Measurements from ENCODE around the gene ST7.
"Not testable (repeated sequence)": the region's sequence is repeated elsewhere in the genome, so short reads cannot be mapped to it uniquely, and the experiment has no call there.

The ST7 gene

DNA sequence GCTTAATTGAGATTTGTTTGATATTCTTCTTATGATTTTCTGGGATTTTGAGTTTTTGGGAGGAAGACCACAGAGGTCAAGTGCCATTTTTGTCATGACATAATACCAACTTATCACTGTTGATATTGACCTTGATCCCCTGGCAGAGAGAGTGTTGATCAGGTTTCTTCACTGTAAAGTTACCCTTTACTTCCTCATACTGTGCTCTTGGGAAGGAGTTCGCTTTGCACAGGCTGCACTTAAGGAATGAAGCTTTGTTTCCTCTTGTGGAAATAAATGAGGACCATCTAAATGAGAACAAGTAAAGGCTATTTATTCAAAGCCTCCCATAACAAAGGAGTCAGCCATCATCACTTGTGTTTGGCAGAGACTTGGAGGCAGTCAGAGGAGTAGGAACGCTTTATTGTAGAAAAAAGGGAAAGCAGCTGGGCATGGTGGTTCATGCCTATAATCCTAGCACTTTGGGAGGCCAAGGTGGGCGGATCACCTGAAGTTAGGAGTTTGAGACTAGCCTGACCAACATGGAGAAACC lies 16.1 kb downstream of the ST7 start:
- H3K27me3 ChIP-seq (ENCODE audit: insufficient read depth, insufficient read length) = no peaks in the 10 kb centered on the region
- no peaks in the 10 kb centered on the region for H3K4me1 ChIP-seq (ENCODE audit: insufficient read depth, insufficient read length)
- TF ChIP-seq SUZ12 (IDR thresholded peaks at IDR 0.05; ENCODE audit: extremely low read depth, insufficient read depth, insufficient read length) (no peak), YY1 (IDR thresholded peaks at IDR 0.05; ENCODE audit: insufficient read depth, insufficient read length) (no peak), ZNF274 (IDR thresholded peaks at IDR 0.05; ENCODE audit: low read depth, low read length) (no peak)
- no peaks in the 10 kb centered on the region for H3K36me3 ChIP-seq (ENCODE audit: insufficient read depth, insufficient read length, low read length)
- H3K4me3 ChIP-seq (ENCODE audit: insufficient read length, low read depth) = no peak overlapping the region
- no peaks in the 10 kb centered on the region for H3K9me3 ChIP-seq (ENCODE audit: insufficient read depth, low read length)
- no peak overlapping the region for H3K9ac ChIP-seq (ENCODE audit: insufficient read length, low read depth)
- DNase-seq (ENCODE audit: low read depth, low spot score) = peak; percentile 28

DNA sequence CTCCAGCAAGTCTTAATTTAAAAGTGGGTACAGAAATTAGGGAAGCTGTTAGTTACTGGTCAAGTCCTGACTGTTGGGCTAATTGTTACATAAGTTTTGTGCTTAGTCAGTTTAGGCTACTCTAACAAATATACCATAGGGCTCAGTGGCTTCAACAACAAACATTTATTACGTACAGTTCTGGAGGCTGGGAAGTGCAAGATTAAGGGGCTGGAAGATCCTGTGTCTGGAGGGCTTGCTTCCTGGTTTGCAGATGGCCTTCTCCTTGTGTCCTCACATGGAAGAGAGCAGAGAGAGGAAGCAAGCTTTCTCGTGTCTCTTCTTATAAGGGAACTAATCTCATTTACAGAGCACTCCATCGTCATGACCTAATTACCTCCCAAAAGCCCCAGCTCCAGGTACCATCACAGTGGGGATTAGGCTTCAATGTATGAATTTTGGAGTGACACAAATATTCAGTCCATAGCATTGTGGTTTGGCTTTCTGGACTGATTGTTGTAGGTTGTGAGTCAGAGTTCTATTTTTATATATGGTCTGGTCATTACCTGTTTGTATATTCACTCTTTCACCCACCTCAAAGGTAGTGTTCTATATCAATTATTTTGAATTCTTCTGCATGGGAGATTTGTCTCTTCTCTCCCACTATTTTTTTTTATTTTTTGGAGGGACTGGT lies 17.1 kb downstream of the ST7 start:
- H3K27me3 ChIP-seq (ENCODE audit: insufficient read depth, insufficient read length) = no peaks in the 10 kb centered on the region
- H3K9me3 ChIP-seq (ENCODE audit: insufficient read depth, low read length) = no peaks in the 10 kb centered on the region
- H3K4me1 ChIP-seq (ENCODE audit: insufficient read depth, insufficient read length) = no peaks in the 10 kb centered on the region
- TF ChIP-seq ZNF274 (IDR thresholded peaks at IDR 0.05; ENCODE audit: low read depth, low read length) = no peak
- TF ChIP-seq SUZ12 (IDR thresholded peaks at IDR 0.05; ENCODE audit: extremely low read depth, insufficient read depth, insufficient read length) = no peak
- no peak for TF ChIP-seq YY1 (IDR thresholded peaks at IDR 0.05; ENCODE audit: insufficient read depth, insufficient read length)
- H3K36me3 ChIP-seq (ENCODE audit: insufficient read depth, insufficient read length, low read length) = no peaks in the 10 kb centered on the region
- H3K4me3 ChIP-seq (ENCODE audit: insufficient read length, low read depth) = no peak overlapping the region
- H3K9ac ChIP-seq (ENCODE audit: insufficient read length, low read depth) = no peak overlapping the region
- no peak for DNase-seq (ENCODE audit: low read depth, low spot score)

DNA sequence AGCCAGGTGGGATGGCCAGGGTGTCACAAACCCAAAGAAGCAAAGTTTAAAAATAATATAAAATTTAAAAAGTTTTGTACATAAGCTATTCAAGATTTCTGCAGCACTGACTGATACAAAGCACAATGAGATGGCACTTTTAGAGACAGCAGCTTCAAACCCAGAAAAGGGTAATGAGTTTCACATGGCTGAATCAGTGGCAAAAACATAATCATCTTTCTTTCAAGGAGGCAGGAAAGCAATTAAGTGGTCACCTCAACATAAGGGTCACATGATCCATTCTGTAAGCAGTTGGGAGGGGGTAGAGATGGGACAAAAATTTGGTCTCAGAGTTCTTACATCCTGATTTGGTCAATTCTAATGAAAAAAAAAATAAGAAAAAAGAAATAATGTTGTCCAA lies 17.9 kb downstream of the ST7 start:
- H3K4me1 ChIP-seq (ENCODE audit: insufficient read depth, insufficient read length); H3K27me3 ChIP-seq (ENCODE audit: insufficient read depth, insufficient read length); DNase-seq (ENCODE audit: low read depth, low spot score); H3K9me3 ChIP-seq (ENCODE audit: insufficient read depth, low read length); H3K36me3 ChIP-seq (ENCODE audit: insufficient read depth, insufficient read length, low read length); H3K4me3 ChIP-seq (ENCODE audit: insufficient read length, low read depth): not testable (repeated sequence)
- peak overlapping the region; percentile 10 for H3K9ac ChIP-seq (ENCODE audit: insufficient read length, low read depth)

DNA sequence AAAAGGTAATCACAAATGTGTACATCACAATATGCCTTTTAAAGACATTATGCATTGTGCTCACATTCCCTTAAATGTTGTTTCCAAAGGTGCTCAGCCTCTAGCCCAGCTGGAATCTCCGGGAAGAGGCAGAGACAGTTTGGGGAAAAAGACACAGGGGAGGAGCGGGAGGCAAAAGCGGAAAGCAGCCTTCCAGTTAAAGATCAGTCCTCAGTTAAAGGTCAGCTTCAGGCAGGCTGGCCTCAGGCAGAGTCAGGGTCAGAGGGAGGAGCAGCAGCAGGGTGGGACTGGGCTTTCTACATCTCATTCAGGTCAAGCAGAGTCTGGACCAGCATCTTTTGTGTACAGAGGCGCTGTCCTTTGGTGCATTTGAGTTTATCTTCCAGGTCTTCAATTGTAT lies 18.6 kb downstream of the ST7 start:
- H3K36me3 ChIP-seq (ENCODE audit: insufficient read depth, insufficient read length, low read length) = no peaks in the 10 kb centered on the region
- no peaks in the 10 kb centered on the region for H3K4me1 ChIP-seq (ENCODE audit: insufficient read depth, insufficient read length)
- H3K9me3 ChIP-seq (ENCODE audit: insufficient read depth, low read length) = no peaks in the 10 kb centered on the region
- DNase-seq (ENCODE audit: low read depth, low spot score) = no peak
- H3K9ac ChIP-seq (ENCODE audit: insufficient read length, low read depth) = no peak overlapping the region
- no peaks in the 10 kb centered on the region for H3K27me3 ChIP-seq (ENCODE audit: insufficient read depth, insufficient read length)
- TF ChIP-seq SUZ12 (IDR thresholded peaks at IDR 0.05; ENCODE audit: extremely low read depth, insufficient read depth, insufficient read length) = no peak
- TF ChIP-seq ZNF274 (IDR thresholded peaks at IDR 0.05; ENCODE audit: low read depth, low read length) = no peak
- no peak for TF ChIP-seq YY1 (IDR thresholded peaks at IDR 0.05; ENCODE audit: insufficient read depth, insufficient read length)
- H3K4me3 ChIP-seq (ENCODE audit: insufficient read length, low read depth) = no peak overlapping the region

DNA sequence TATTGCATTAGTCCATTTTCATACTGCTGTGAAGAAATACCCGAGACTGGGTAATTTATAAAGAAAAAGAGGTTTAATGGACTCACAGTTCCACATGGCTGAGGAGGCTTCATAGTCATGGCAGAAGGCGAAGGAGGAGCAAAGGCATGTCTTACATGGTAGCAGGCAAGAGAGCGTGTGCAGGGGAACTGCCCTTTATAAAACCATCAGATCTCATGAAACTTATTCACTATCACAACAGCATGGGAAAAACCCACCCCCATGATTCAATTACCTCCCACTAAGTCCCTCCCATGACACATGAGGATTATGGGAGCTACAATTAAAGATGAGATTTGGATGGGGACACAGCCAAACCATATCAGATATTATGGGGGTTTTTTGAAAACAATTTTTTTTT lies 21.7 kb downstream of the ST7 start:
- not testable (repeated sequence) for H3K9me3 ChIP-seq (ENCODE audit: insufficient read depth, low read length); H3K9ac ChIP-seq (ENCODE audit: insufficient read length, low read depth); H3K27me3 ChIP-seq (ENCODE audit: insufficient read depth, insufficient read length); H3K36me3 ChIP-seq (ENCODE audit: insufficient read depth, insufficient read length, low read length); H3K4me3 ChIP-seq (ENCODE audit: insufficient read length, low read depth); H3K4me1 ChIP-seq (ENCODE audit: insufficient read depth, insufficient read length); DNase-seq (ENCODE audit: low read depth, low spot score)

- no peaks in the 10 kb centered on the region for H3K36me3 ChIP-seq (ENCODE audit: insufficient read depth, insufficient read length, low read length)
- H3K4me1 ChIP-seq (ENCODE audit: insufficient read depth, insufficient read length) = no peaks in the 10 kb centered on the region
- no peak overlapping the region for H3K4me3 ChIP-seq (ENCODE audit: insufficient read length, low read depth)
- no peaks in the 10 kb centered on the region for H3K9me3 ChIP-seq (ENCODE audit: insufficient read depth, low read length)
- H3K9ac ChIP-seq (ENCODE audit: insufficient read length, low read depth) = no peak overlapping the region
- TF ChIP-seq SUZ12 (IDR thresholded peaks at IDR 0.05; ENCODE audit: extremely low read depth, insufficient read depth, insufficient read length) = no peak
- no peak for TF ChIP-seq ZNF274 (IDR thresholded peaks at IDR 0.05; ENCODE audit: low read depth, low read length)
- no peak for TF ChIP-seq YY1 (IDR thresholded peaks at IDR 0.05; ENCODE audit: insufficient read depth, insufficient read length)
- H3K27me3 ChIP-seq (ENCODE audit: insufficient read depth, insufficient read length) = no peaks in the 10 kb centered on the region
- DNase-seq (ENCODE audit: low read depth, low spot score) = no peak
These were observed 23.9 kb downstream of the ST7 start for GRCh38 chr7:116977172-116977571.

- H3K9me3 ChIP-seq (ENCODE audit: insufficient read depth, low read length) = no peaks in the 10 kb centered on the region
- TF ChIP-seq SUZ12 (IDR thresholded peaks at IDR 0.05; ENCODE audit: extremely low read depth, insufficient read depth, insufficient read length) (no peak), ZNF274 (IDR thresholded peaks at IDR 0.05; ENCODE audit: low read depth, low read length) (no peak), YY1 (IDR thresholded peaks at IDR 0.05; ENCODE audit: insufficient read depth, insufficient read length) (no peak)
- DNase-seq (ENCODE audit: low read depth, low spot score) = no peak
- H3K36me3 ChIP-seq (ENCODE audit: insufficient read depth, insufficient read length, low read length) = no peaks in the 10 kb centered on the region
- H3K9ac ChIP-seq (ENCODE audit: insufficient read length, low read depth) = no peak overlapping the region
- no peaks in the 10 kb centered on the region for H3K27me3 ChIP-seq (ENCODE audit: insufficient read depth, insufficient read length)
- H3K4me3 ChIP-seq (ENCODE audit: insufficient read length, low read depth) = no peak overlapping the region
- no peaks in the 10 kb centered on the region for H3K4me1 ChIP-seq (ENCODE audit: insufficient read depth, insufficient read length)
These were observed 24.7 kb downstream of the ST7 start for GRCh38 chr7:116978006-116978405.

DNA sequence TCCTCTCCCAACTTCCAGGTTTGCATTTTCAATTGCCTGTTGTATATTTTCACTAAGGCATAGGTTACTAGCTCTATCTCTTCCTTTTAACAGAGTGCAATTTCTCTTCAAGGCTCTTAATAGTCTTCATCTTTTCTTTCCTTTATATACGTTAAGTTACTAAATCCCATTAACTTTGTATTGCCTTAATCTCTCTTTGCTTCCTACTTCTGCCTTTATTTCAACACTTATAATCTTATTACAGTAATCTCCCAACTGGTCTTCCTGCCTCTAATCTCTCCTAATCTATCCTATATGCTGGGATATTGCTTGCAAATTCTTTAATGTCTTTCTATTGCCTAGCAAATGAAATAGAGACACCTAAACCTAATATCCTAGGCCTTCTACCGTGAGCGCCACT lies 26.1 kb downstream of the ST7 start:
- H3K36me3 ChIP-seq (ENCODE audit: insufficient read depth, insufficient read length, low read length) = no peaks in the 10 kb centered on the region
- H3K9ac ChIP-seq (ENCODE audit: insufficient read length, low read depth) = no peak overlapping the region
- TF ChIP-seq ZNF274 (IDR thresholded peaks at IDR 0.05; ENCODE audit: low read depth, low read length) (no peak), SUZ12 (IDR thresholded peaks at IDR 0.05; ENCODE audit: extremely low read depth, insufficient read depth, insufficient read length) (no peak), YY1 (IDR thresholded peaks at IDR 0.05; ENCODE audit: insufficient read depth, insufficient read length) (no peak)
- no peaks in the 10 kb centered on the region for H3K4me1 ChIP-seq (ENCODE audit: insufficient read depth, insufficient read length)
- no peaks in the 10 kb centered on the region for H3K9me3 ChIP-seq (ENCODE audit: insufficient read depth, low read length)
- no peak for DNase-seq (ENCODE audit: low read depth, low spot score)
- no peaks in the 10 kb centered on the region for H3K27me3 ChIP-seq (ENCODE audit: insufficient read depth, insufficient read length)
- H3K4me3 ChIP-seq (ENCODE audit: insufficient read length, low read depth) = no peak overlapping the region
